ENCODE results near the gene SLC4A8.

GRCh38 chr12:51413791-51414190 lies 10.8 kb upstream of the SLC4A8 start:
- TF ChIP-seq CTCF (IDR thresholded peaks at IDR 0.05) (no peak), ZFX (IDR thresholded peaks at IDR 0.05; ENCODE audit: borderline replicate concordance) (no peak)

Measured in 22Rv1 (cell line).